NCI-H2171 treated with DMSO at 0.1 percent for 48 hours (cell line): ENCODE measurements around the gene CAPNS1.
A peak's percentile ranks its signal among the peaks of the same experiment; 100 is the strongest.

Source experiments
- DNase-seq: peaks from one replicate; lab custom pipeline; 2025; lab: John Stamatoyannopoulos, UW

The CAPNS1 gene

DNA sequence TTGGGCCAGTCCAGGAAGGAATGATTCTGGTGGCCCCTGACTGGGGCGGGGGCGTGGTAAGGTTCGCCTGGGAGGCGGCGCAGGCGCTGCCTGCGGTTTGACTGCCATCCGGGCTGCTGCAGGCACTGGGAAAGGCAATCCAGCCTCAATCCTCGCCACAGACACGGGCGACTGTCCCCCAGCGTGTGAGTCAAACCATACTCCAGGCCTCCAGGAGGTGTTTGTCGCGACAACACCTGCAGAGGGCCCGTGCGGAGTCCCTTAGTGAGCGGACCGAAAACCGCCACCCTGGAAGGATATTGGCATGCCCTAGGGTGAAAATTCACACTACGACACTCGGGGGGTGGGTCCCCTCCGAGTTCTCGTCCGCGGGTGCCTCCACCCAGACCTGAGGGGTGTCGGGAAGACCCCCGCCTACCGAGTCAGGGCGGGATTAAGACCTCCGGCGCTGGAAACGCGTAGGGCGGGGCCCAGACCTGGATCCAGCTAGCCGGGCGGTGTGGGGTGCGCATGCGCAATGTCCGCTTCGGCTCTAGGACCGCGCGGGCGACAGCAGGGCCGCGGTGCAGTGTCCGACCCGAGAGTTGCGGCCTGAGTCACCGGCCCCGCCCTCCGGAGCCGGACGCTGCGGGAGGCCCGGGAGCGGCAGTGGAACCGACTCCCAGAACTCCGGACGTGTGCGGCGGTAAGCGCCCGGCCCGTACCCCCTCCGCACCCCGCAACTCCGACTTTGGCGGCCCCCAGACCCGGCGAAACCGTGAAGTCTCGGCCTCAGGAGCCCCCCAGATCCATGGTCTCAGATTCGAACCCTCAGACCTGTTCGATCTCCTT, at the start of gene CAPNS1:
Gene CAPNS1 (plus strand): TSS at position 594 of the 831 bp plus-strand sequence. CDS start 946 bp downstream, outside the sequence.
- peak; percentile 91 for DNase-seq

DNA sequence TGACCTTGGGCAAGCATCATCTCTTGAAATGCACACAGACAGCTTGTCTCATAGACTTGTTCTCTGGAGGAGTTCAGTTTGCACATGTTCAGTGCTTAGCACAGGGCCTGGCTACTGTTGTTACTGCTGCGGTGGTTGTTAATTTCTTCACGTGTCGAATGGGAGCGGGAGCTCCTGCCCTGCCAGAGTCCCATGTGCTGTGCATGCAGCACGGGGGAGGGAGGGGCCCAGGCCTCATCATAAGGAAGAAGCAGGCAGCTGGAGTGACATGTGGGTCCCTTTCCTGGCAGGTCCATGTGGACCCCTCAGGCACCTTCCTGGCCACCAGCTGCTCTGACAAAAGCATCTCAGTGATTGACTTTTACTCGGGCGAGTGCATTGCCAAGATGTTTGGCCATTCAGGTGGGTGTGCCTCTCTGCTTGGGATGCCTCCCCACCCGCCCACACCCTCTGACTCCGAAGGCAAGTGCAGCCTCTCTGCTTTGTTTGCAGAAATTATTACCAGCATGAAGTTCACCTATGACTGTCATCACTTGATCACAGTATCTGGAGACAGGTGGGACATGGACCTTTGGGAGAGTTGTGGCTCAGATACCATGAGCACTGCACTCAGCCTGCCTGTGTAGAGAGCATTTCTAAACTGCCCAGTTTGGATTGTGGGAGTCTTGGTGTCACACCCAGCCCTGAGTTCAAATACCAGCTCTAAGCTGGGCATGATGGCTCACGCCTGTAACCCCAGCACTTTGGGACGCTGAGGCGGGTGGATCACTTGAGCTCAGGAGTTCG, 48.8 kb upstream of the CAPNS1 start:
- no peak for DNase-seq

DNA sequence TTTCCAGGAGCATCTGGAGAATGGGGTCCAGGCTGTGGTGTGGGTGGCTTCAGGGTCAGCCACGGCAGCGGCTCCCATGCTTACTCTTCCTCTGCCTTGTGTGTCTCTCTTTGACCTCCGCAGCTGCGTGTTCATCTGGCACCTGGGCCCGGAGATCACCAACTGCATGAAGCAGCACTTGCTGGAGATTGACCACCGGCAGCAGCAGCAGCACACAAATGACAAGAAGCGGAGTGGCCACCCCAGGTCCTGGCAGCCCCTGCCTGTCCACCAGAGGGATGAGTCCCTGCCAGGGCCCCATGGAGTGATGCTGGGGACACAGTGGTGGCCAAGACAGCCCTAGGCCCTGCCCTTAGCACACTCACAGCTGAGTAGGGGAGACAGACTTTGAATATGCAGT, 47.3 kb upstream of the CAPNS1 start:
- DNase-seq, result no peak

DNA sequence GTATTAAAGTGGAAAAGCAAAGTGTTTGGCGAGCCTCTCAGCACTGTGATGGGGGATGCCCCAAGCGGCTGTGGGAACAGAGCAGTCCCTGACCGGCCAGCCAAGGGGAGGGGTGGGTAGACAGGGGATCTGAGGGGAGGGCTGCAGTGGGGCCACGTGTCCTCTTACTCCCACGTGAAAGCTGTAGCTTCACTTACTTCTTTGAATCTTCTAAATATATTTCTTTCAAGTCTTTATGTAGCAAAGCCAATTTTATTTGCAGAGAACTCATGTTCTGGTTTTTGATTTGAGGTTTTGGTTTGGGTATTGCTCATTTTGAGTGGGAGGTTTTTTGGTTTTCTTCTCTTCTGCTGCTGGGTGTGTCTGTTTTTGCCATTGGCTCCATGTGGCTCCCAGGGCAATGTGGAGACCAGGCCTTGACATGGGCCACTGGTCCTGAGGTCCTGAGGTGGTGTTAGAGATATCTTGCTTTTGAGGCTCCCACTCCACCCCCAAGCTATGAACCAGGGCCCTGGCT, 46.7 kb upstream of the CAPNS1 start:
- DNase-seq, result no peak

DNA sequence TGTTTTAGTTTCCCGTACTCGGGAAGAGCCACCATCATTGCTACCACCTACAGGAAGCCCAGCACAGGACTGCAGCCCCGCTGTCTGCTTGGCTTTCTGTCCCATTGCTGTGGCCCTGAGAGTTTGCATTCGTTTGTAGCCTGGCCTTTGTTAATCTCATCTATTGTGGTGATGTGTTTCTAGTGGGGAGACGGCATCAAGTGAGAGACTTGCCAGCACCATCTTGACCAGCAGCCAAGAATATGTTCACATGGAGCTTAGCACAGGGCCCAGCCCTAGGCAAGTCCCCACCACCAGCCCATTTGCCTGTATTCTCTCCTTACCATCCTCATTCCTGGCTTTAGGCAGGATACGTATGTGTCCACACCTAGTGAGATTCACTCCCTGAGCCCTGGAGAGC, 46.2 kb upstream of the CAPNS1 start:
- no peak for DNase-seq

- DNase-seq, result no peak
Measured at GRCh38 chr19:36097036-36097435, 42.8 kb upstream of the CAPNS1 start.

- no peak for DNase-seq
Measured at GRCh38 chr19:36099166-36099785, 40.6 kb upstream of the CAPNS1 start.

GRCh38 chr19:36100476-36100875, 39.4 kb upstream of the CAPNS1 start:
- DNase-seq, result no peak

GRCh38 chr19:36101550-36102327, 38.1 kb upstream of the CAPNS1 start:
- DNase-seq, result no peak

DNA sequence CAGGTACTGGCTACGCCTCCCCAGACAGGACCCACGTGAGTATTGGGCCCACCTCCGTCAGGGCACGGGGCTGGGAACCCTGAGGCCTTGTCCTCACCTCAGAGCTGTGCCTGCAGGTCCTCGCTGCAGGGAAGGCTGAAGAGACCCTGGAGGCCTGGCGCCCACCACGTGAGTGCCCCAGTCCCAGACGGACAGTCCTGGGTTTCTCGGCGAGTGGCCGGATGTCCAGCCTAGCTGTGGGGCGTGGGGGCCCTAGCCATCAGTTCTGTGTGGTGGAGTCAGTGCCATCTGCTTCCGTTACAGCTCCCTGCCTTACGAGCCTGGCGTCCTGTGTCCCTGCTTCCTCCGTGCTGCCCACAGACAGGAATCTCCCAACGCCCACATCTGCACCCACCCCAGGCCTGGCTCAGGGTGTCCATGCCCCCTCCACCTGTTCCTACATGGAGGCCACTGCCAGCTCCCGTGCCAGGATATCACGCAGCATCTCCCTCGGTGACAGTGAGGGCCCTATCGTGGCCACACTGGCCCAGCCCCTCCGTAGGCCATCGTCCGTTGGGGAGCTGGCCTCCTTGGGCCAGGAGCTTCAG, 36.7 kb upstream of the CAPNS1 start:
- no peak for DNase-seq

GRCh38 chr19:36103842-36104552, 35.9 kb upstream of the CAPNS1 start:
- no peak for DNase-seq

DNA sequence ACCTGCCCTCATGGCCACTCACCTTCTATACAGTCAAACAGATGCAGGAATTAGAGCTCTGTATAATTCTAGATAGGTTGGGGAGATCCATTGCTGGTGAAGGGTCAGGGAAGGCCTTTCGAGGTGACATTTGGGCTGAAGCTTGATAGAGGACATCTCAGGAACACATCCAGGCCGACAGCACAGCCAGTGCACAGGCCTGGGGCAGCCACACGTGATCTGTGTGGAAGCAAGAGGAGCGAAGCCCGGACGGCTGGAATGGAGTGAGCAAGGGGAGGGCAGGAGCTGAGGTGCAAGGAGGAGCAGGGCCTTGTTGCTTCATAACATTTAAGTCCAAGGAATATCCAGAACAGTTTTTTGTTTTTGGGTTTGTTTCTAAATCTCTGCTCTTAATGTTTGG, 33.4 kb upstream of the CAPNS1 start:
- no peak for DNase-seq

DNA sequence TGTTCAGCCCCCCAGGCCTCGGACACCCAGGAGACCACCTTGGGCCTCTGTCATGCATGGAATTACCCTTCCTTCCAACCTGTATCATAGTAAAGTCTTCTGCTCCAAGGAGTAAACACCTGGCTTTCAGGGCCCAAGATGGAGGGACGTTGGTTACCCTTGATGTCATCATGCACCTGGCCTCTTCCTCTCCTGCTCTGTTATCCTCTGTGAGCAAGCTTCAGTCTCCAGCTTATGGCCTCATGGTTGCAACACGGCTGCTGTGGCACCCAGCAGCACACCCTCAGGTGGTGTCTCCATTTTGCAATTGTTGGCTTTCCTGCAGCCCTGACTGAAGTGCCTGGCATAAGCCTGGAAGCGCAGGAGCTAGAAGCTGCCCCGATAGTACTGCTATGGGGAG, 32.9 kb upstream of the CAPNS1 start:
- DNase-seq, result no peak

DNA sequence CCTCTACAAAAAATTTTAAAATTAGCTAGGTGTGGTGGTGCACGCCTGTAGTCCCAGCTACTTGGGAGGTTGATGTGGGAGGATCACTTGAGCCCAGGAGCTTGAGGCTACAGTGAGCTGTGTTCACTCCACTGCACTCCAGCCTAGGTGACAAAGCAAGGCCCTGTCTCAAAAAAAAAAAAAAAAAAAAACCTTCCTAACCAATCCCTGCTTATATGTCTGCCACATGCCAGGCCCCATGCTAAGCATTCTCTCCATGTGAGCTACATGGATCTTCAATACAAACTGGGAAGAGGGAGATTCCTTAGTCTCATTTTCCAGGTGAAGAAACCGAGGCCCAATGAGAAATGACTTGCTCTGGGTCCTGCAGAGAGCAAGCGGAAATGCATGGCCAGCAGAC, 31.2 kb upstream of the CAPNS1 start:
- DNase-seq, result no peak

DNA sequence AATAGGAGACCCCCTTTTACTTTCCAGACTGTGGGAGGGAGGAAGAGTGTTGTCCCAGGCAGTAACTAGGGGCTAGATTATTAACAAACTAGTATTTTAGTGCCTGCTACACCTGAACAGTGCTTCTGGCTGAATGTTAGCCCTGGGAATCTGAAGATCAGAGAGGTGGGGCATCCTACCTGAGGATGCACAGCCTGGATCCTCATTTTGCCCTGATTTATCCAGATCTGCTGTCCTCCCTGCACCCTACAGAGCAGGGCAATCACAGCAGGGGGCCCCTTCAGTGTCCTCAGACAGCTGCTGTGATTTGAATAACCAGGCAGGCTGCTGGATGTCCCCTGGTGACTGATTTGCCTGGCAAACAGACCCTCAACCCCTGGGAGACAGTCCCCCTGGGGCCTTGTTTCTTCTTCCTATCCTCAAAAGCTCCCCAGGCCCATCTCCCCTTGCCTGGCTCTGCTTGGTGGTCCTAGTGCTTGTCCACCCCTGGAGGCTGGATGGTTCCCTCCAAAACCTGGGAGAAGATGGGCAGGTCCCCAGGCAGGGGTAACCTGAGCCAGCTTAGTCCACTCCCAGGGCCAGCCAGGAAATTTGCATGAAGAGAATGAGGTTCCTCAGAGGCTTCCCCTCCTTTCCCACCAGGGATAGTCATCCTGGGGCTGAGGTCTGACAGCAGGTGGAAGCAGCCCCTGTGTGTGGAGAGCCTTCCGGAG, 29.2 kb upstream of the CAPNS1 start, which contains the start of gene OVOL3:
Gene OVOL3 (plus strand): TSS at position 657 of the 713 bp plus-strand sequence. CDS start 60 bp downstream, outside the sequence.
- peak; percentile 26 for DNase-seq

DNA sequence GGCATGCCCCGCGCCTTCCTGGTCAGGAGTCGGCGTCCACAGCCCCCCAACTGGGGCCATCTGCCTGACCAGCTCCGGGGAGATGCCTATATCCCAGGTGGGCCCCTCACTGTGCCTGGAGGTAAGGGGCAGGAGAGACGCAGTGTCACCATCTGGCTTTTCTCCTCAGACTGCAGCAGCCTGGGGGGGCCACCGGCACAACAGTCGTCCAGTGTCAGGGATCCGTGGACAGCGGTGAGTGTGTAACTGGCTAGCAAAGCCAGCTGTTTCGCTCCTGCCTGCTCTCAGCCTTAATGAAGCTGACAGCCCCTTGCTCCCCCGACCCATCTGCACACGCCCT, 28.7 kb upstream of the CAPNS1 start:
- DNase-seq, result no peak

- no peak for DNase-seq
Measured at GRCh38 chr19:36112678-36113077, 27.2 kb upstream of the CAPNS1 start.

GRCh38 chr19:36113425-36113824, 26.4 kb upstream of the CAPNS1 start:
- DNase-seq, result no peak

GRCh38 chr19:36113894-36114720, 25.8 kb upstream of the CAPNS1 start:
- no peak for DNase-seq
